Stimulated activated CD4-positive, alpha-beta T cell treated with anti-CD3 and anti-CD28 coated beads, Interleukin-1b, Interleukin-23, amount 100 ng/mL, for 48 hours (primary cell): ENCODE measurements around the gene UBL4B.

Experiments used
- DNase-seq: peaks from one replicate; pipeline ENCODE4 v3.0.0-alpha.2; 2020

UBL4B gene

DNA sequence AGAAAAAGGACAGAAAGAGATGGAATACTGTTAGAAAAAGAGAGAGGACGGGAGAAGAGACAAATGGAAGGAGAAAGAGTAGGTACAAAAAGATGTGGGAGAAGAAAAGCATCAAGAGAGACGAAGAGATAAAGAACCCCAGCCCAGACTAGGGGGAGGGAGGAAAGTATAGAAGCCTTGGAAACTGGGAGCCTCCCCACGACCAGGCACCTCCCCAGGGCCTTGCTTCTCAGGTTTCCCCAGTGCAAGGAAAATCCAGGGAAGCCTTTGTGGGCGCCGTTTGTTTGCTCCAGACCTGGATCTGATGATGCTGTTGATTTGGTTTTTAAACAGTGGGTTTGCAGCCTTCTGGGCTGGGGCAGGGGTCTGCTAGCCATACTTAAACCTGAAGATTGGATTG lies 26.6 kb upstream of the UBL4B start:
- no peak for DNase-seq

DNA sequence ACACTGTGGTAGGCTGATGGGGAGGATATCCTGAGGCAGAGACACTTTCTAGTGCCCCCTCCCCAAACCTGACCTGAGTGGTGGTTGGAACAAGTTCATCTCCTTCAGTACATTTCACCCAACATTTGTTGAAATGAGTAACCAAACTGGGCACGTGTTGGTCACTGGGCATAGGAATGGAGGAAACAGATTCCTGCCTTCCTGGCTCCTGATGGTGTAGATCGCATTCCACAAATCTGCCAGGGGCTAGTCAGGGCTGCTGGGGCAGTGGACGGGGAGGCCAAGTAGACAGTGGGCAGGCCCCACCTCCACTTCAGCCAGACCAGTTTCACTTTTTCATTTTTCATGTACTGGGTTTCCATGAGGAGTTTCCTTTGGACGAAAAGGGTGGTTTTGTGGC lies 25.3 kb upstream of the UBL4B start:
- DNase-seq = no peak

DNA sequence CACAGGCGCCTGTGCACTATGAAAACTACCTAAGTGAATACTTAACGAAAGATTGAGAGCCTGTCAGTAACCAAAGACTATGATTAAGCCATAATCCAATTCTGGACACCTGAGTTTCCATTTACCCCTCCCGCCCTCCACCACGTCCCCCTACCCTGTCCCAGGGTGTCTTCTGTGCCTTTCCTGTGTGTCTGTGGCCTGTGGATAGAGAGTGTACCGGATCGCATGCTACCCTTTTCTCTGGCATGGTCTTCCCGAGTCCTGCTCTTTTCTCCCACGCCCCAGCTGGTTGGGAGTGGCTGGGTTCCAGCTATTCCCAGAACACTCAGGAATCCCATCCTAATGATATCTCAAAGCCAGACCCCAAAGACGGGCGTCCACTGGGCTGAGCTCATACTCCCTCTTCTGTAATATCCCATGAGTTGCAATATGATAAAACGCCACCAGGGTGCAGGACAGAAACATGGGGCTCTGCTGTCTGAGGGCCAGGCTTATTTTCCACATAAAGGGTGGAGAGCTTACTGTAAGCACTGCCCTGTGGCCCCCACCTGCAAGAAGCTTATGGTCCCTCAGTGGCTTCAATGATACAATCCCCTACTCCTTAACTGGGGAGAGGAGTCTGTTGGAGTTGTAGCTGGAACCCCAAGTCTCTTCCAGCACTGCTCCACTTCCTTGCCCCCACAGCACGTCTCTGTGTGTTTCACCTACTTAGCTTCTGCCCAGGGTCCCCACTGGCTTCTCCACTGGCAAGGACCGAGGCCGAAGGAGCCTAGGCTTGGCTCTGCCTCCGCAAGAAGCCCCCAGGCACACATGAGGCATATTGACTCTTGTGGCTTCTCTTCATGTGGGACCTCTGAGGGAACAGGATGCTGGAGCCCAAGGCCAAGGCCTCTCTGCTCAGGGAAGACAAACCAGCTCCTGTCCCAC lies 24.2 kb upstream of the UBL4B start:
- no peak for DNase-seq

GRCh38 chr1:110088739-110089316 lies 23.4 kb upstream of the UBL4B start:
- no peak for DNase-seq

DNA sequence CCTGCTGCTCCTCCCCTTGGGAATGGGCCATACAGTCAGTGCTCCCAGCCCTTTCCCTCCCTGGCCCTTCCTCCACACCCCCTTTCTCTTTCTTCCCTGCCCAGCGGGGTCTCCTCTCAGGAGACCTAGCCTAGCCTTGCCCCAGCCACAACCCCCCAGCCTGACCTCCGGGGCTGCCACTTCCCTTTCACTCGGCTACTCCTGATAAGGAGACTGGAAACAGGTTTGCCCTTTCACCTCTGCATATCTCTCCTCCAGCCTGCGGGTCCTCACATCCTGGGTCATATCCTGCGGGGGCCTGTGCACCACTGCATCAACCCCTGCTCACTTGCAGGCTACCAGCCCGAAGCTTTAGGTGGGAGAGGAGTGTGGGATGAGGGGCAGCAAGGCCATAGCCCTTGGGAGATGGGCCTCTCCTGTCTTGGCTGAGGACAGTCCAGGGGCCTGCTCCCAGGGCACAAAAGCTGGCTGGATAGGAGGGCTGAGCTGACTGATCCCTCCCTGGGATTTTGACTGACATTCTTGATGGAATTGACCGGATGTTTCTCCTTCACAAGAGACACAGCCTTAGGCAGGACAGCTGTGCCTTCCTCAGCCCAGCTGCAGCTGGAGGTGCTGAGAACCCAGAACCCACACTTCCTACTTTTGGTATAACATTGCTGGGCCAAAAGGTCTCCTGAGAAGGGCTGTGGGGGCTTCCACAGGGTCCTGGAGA lies 22.5 kb upstream of the UBL4B start:
- no peak for DNase-seq

- DNase-seq = no peak
Measured at GRCh38 chr1:110091381-110091780, 20.9 kb upstream of the UBL4B start.

DNA sequence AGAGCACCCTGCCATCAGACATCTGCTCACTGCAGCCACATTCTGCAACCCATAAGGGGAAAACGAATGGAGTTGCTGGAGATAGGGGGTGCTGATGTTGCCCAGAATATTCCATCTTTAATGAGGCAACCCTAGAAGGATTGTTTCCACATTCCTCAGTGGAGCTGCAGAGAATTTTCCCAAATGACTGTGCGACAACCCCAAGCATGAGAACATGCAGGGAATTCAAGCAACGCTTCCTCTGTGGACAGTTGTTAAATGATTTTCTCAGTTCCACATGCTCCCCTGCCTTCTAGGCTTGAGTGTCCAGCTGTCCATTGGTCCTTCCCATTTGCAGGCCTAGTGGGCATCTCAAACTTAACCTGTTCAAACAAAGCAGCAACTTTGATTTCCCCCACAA lies 20.5 kb upstream of the UBL4B start:
- DNase-seq = no peak

DNA sequence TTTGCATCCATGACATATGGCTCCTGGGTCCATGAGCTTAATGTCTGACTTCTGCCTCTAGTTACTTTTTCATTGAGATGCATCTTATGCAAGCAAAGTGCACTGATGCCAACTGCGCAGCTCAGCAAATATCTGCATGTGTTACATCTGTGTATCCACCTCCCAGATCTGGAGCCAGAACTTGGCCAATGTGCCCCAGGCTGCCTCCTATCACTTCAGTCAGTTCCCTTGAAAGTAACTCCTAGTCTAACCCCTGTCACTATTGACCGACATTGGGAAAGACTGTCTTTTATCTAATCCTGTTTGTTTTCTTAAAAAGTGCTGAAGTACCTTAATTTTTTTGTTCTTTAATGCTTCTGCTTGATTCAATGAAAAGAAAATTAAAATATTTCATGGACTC lies 19.3 kb upstream of the UBL4B start:
- no peak for DNase-seq

DNA sequence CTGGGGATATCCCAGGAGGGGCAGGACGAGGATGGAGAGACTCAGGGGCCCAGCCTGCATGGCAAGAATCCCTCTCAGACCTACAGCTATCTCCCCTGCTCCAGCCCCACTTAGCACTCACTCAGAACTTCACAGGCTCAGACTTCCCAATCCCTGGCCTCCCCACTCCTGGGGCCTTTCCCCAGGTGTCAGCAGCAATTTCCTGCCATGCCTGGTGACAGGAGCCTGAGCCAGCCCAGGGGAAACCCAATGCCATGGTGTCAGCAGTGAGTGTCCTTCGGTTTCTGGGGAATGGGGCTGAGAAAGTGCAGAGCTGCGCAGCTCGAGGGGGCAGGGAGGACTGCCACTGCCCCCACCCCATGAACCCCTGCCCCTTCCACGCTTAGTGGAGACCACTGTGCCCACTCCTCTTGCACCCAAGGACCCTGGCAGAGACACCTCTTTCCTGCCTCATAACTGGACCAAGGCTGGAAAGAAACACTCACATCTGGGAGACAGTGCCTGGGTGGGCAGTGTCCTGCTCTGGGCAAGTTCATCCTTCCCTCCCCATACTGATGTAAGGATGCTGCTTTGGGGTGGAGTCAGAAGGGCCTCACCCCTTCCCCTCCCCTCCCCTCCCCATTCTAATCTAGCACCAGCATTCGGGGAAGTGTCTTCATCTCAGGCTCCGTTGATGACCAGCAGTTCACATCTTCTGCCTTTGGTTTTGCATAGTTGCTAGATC lies 17.1 kb upstream of the UBL4B start:
- DNase-seq = no peak

DNA sequence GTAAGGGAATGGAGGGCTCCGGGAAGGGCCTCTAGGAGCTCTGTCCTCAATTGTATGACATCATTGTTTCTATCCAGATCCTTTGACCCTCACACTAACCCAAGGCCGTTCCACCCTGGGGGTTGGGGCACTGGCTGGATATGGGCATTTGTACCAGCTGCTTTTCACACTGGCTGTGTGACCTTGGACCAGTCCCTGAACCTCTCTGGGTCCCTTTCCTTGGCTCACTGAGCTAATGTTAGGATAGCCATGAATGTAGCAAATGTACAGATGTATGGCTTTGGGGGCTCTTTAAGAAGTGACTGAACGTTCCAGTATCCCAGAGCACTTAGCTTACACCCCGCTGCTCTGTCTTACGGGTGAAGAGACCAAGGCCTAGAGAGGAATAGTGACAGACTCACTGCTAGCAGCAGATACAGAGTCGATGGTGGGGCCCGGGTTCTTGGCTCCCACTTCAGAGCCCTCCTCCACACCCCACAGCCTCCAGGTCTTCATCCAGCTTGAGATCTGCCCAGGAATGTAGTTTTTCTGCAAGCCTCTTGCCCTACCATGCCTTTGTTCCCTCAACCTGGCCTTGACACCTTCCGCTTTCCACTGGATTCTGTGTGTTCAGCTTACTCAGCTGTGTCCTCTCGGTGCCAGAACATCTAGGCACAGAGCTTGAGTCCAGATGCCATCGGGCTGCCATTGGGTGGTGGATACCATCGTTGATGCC lies 14.6 kb upstream of the UBL4B start:
- no peak for DNase-seq

GRCh38 chr1:110098222-110099026 lies 13.8 kb upstream of the UBL4B start:
- no peak for DNase-seq

- no peak for DNase-seq
Measured at GRCh38 chr1:110100335-110100734, 11.9 kb upstream of the UBL4B start.

- DNase-seq = no peak
Measured at GRCh38 chr1:110102081-110102480, 10.2 kb upstream of the UBL4B start.

DNA sequence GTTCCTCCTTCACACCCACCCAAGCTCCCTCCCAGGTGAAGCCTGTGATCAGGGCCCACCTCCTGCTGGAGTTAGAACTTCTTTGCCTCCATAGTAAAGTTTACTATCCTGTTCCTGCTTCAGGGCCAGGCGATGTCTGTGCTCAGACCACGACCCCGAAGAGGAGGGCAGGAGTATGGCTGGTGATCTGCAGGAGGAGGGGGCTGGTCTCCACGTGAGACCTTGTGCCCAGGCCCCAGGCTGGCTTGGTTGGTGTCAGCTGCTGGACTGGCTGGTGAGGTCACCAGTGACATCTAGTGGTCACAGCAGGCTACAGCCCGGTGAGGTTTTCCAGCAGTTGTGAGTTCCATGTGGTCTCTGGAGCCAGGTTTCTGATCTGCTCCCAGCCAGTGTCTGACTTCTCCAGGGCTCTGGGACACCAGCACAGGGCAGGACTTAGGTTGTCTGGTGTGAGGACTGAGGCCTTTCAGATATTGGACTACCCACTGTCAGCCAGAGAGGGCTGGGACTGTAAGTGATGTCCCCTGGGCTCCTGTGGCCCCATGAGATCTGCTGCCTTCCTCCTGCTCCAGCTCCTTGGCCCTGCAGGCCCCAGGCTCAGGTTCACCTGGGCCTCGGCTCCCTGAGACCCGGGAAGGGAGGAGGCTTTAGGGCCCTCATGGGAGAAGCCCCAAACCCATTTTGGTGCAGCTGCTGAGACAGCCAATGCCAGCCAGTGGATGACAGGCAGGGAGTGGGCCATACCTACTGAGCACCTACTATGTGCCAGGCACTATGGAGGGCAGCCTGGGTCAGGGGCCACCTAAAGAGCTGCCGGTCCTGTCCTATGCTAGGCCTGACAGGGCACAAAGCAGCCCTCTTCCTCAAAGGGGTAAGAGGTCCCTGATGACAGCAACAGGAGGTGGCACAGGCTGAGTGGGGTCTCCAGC lies 6.0 kb upstream of the UBL4B start:
- peak; percentile 63 for DNase-seq

DNA sequence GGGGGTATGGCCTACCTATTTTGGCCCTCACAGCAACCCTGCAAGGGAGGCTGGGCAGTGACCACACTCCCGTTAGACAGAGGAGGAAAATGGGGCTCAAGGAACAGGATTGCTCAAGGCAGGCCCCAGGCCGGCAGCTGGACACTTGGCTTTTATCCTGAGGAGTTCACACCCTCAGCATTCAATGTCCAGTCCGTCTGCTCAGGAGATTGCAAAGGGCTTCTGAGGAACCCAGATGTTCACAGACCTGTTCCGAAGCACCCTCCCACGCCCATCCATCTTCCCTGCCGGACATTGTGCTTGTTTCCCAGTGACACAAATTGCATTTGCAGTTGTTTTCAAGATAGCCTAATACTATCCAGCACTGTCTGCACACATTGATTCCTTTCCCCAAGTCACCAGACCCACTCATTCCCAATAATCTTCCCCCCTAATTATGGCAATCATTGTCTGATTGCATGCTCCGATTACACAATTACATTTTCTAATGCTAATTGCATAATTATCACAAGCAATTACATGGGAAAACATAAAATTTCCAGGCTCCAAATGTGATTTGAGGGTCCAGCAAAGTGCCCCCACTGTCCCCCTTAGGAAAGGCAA lies 4.3 kb upstream of the UBL4B start:
- no peak for DNase-seq

GRCh38 chr1:110111081-110111480 lies 1.2 kb upstream of the UBL4B start:
- no peak for DNase-seq

DNA sequence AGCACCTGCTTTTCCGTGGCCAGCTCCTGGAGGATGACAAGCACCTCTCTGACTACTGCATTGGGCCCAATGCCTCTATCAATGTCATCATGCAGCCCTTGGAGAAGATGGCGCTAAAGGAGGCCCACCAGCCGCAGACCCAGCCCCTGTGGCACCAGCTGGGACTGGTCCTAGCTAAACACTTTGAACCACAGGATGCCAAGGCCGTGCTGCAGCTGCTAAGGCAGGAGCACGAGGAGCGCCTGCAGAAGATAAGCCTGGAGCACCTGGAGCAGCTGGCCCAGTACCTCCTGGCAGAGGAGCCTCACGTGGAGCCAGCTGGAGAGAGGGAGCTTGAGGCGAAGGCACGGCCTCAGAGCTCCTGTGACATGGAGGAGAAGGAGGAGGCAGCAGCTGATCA lies 413 bp downstream of the UBL4B start:
- no peak for DNase-seq

DNA sequence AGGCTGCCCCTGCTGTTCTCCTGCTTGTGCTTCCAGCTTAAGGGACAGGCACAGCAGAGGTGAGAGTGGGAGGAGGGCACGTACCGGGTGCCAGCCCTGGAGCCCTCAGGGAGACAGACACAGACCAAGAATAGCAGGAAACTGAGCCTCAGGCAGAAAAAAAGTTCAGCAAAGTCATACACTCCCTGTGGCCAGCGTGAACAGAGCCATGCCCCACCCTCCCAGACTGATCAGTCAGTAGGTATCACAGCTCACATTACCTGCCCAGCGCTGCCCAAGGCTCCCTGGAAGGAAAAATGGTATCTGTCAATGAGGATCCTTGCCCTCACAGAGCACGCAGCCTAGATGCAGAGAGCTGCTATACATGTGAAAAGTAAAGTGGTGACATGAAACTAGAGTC lies 1.3 kb downstream of the UBL4B start:
- DNase-seq = no peak

GRCh38 chr1:110114173-110114572 lies 1.9 kb downstream of the UBL4B start:
- DNase-seq = no peak

GRCh38 chr1:110114784-110115183 lies 2.5 kb downstream of the UBL4B start:
- no peak for DNase-seq
